SKM-1 (cell line): ENCODE data around the gene ALKBH3.

ENCODE experiments used
- DNase-seq: peaks from one replicate; lab custom pipeline; 2025; ENCODE audit not compliant: unreplicated experiment; lab: John Stamatoyannopoulos, UW

The ALKBH3 gene

GRCh38 chr11:43922295-43922648 is 41.6 kb downstream of the ALKBH3 start:
- DNase-seq: no peak

GRCh38 chr11:43922744-43923405 is 42.2 kb downstream of the ALKBH3 start:
- DNase-seq: no peak

GRCh38 chr11:43923406-43924111 is 42.9 kb downstream of the ALKBH3 start:
- no peak for DNase-seq

GRCh38 chr11:43924112-43924855 is 43.7 kb downstream of the ALKBH3 start:
- DNase-seq: no peak

- DNase-seq: no peak
Observed at GRCh38 chr11:43925063-43925931, 44.7 kb downstream of the ALKBH3 start.

- DNase-seq: no peak
Observed at GRCh38 chr11:43925932-43926505, 45.4 kb downstream of the ALKBH3 start.

DNA sequence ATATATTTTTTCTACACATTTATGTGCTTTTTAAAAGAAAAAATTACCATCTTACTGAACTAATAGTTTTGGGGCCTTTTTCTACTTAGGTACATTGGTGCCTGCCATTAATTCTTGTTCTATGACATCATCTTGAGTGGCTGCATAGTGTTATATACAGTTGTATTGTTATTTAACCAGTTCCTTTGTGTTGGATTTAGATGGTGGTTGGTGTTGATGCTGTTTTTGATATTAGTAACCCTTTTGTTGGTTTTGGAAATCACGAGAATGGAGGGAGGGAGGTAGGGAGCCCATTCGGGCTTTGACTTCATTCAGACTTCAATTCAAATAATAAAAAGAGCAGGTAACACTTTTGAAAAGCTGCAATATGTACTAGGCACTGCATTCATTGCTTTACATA is 46.4 kb downstream of the ALKBH3 start:
- no peak for DNase-seq

DNA sequence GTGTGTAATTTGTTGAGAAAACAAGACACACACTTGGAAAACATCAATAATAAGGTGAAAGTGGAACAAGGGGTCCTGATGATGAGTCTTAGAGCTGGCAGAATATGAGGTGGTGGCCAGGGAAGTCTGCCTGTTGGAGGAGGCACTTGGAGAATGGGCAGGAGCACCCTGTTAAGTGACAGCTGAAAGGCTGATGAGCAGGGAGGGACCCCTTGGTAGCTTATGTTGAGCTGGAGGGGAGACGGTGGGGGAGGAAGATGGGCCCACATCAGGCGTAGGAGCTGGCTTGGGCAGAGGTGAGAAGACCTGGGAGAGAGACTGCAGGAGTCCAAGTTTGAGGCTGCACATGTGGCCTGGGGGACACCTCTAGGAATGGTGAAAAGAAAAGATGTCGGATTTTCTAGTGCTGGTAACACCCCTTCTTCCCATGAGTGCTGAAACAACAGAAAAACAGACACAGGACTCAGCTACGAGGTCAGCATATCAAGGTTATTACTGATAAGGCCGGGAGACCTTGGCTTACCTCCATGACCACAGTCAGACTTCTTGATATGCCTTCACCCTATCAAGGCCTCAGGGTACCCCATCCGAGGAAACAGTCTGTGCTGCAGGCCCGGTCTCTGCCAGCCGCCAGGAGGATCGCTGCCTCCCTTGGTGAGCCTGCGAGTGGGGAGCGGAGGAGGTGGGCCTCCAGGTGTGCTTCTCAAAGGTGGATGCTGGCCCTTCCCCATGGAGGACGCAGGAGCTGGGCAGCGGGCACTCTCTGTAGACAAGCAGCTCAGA is 47.5 kb downstream of the ALKBH3 start:
- no peak for DNase-seq

DNA sequence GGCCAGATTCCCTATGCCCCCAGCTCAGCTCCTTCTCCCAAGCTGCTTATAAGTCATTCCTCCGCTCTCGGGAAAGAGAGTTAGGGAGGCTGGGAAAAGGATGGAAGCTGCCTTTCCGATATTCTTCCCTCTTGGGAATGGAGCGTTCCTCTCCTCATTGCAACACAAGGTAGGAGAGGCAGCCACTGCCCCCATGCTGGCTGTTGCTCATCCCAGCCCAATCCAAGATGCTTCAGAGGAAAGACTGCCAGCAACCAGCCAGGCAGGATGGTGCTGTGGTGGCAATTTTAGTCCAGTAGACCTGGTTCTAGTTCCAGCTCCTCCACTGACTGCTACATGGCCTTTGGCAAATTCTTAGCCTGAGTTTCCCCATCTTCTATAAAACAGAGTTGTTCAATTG is 48.1 kb downstream of the ALKBH3 start:
- DNase-seq: no peak

DNA sequence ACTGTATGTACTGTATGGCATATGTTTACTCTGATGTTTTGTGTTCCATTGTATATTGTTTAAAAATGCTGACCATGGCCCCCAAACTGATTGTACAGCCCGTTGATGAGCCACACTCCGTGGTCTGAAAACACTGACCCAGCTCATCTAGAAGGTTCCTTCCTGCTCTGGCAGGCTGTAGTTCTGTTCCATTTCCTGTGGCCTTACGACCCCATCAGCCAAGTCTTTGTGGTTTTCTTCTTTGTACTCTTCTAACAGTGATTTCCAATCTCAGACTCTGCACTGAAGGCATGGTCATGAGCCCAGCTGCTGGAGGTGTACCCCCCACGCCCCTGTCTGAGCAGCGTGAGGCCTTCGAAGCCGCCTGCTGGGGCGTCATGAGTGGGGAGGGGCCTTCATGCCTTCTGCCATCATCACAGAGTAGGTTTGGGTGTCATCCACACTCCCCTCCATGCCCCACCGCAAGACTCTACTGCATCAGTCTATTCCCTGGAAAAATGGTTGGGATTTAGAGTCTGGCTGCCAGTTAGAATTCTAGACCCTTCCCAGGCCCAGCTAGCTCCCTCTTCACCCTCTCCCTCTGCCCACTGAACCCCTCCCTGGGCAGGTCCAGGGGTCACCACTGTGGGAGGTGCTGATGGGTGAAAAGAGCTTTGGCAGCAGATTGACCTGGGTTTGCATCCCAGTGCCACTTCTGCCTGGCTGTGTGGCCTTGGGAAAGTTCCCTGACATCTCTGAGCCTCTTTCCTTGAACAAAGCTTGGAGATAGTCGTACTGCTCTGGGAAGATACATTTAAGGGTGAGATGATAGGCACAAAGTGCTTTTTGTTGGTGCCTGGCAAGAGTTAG is 50.5 kb downstream of the ALKBH3 start:
- DNase-seq: no peak

DNA sequence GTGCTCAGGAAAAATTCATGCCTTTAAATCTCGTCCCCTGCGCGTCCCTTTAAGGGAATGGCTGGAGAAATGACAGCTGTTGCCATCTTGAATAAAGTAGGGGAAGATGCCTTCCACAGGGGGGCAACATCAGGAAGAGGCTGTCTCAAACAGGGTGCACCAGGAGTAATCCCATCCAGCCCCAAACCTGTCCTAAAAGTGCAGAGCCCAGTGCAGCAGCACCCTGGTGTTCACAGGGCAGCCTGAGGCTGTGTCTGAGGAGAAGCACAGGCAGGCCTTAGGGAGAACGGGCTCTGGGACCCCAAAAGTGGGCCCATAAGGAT is 51.0 kb downstream of the ALKBH3 start:
- no peak for DNase-seq

- no peak for DNase-seq
Observed at GRCh38 chr11:43933226-43933607, 52.6 kb downstream of the ALKBH3 start.

DNA sequence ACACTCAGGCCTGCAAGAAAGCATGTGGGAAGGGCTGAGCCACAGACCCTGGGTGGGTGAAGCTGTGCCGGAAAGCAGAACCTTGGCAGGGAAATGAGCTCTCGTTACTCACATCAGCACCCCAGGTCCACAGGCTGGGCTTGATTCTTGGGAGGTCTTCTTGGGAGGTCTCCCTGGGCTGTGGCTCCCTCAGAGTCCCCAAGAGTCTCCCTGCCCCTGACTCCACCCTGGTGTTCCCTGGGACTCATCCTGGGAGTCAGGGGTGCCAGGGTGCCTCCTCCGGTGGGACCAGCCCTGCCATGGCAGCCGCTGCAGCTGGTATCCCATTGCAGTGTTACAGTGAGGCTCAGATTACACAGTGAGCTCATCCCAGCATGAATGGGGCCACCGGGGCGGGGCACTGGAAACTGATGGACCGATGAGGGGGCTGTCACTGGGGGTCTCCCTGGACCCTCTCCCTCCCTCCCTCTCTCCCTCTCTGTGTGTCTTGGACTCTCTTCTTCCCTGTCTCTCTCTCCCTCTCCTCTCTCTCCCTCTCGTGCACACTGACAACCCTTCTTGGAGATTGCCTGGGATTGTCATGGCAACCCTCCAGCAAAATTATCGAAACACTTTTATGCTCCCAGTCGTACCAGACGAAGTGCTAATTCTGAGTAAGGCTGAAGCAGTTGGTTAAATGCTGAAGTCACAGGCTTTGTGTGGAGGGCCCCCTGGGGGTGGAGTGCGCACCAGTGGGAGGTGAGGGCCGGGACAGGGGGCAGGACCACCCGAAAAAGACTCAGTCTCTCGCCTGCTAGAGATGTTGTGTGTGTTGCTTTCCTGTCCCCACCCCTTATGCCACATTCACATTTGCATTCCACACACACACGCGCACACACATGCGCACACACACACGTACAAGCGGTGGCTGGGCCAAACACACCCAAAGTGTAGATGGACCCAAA is 53.2 kb downstream of the ALKBH3 start:
- DNase-seq: no peak

DNA sequence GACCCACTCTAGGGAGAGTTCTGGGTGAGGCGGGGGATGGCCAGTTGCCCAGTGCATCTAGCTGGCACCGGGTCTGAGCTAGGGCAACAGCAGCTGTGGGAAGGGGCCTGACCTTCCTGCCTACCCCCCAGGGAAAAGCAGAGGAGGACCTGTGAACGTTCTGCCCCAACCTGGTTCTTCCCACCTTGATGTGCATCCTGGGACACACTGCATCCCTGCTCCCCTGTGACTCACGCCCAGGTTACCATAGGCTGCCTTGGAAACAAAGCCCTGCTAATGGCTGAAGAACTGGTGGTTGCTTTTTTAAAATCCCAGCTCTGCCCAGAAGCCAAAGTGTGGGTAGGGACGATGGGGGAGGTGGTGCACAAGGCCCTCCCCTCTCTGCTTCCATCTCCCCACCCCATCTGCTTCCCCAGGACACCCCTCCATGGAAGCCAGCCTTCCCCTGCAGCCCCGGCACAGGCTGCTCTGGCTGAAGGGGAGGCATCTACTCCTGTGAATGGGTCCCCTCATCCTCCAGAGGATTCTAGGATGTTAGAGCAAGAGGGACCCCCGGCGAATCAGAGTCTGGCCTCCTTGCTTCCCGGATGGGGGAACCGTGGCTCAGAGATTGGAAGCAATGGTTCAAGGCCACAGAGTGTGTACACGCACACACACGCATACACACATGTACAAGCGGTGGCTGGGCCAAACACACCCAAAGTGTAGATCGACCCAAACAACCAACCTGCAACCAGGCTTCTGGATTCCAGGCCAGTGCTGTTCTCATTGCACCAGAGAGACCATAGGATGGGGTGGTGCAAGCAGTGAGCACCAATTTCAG is 54.2 kb downstream of the ALKBH3 start:
- DNase-seq: no peak

GRCh38 chr11:43935424-43935979 is 54.9 kb downstream of the ALKBH3 start:
- no peak for DNase-seq

- DNase-seq: no peak
Observed at GRCh38 chr11:43936076-43936475, 55.4 kb downstream of the ALKBH3 start.
